K562 (cell line): ENCODE data around the gene MAST1. TPM values are rescaled to one million over a fixed set of nuclear protein-coding genes. Genes with fewer than 3 reads are reported as not detected.

Experiments used
- ATAC-seq: fragments of 200-7000 bp; cut with Tn5 transposase; 3 replicates; pipeline ENCODE4 v1.9.1; 2020; ENCODE audit warnings: moderate library complexity
- BruUV-seq: library from RNA; stranded (reverse); fragments of 400-500 nt; replicated peaks from 2 replicates; lab custom pipeline; 2021; lab: Mats Ljungman, UMichigan
- CTCF ChIA-PET: fragments of 300-600 bp; formaldehyde crosslinking; extraction: SDS; loops from one replicate; lab custom pipeline; 2021; ENCODE audit warnings: low intra/inter-chr PET ratio; lab: Yijun Ruan, JAX
- POLR2A ChIA-PET: fragments of 300-600, 350-650 bp; sonication (Branson Sonifier 250); formaldehyde crosslinking; extraction: SDS; loops from one replicate; lab custom pipeline; 2021; ENCODE audit warnings: antibody characterized with exemption, inconsistent platforms; lab: Yijun Ruan, JAX
- DNase-seq, 4 experiments: peaks; one replicate each; pipeline versions ENCODE4 v3.0.0 to v3.0.0-alpha.2; 2011 to 2018; ENCODE audit warnings: low spot score in 3 of 4, mixed read lengths in 3 of 4; ENCODE audit errors: extremely low read depth in 1 of 4
- FAIRE-seq: peaks from 2 replicates; lab custom pipeline; 2011; peaks lifted over from hg19 to GRCh38; lab: Jason Lieb, UNC
- H2AFZ ChIP-seq: 2 replicates; pipeline ENCODE4 v1.6.0; 2011; ENCODE audit warnings: low read depth, low read length, control low read depth, inconsistent platforms
- H3K27ac ChIP-seq: fragments of 200-600 bp; 3 replicates; pipeline ENCODE4 v1.8.0; 2011; ENCODE audit warnings: low read depth, mild to moderate bottlenecking, control low read depth, inconsistent platforms, low read length, moderate library complexity, mixed read lengths; ENCODE audit errors: extremely low read depth
- H3K27me3 ChIP-seq, 2 experiments: fragments of 300-600 bp in 1 of 2; 2 replicates in 1 of 2; 3 replicates in 1 of 2; pipeline versions ENCODE4 v1.6.0 to v1.8.0; 2011; ENCODE audit warnings: inconsistent platforms in 2 of 2, low read length in 2 of 2, mild to moderate bottlenecking in 1 of 2, mixed read lengths in 1 of 2, moderate library complexity in 1 of 2; ENCODE audit not compliant: control insufficient read depth in 2 of 2, insufficient read depth in 2 of 2
- H3K36me3 ChIP-seq: fragments of 300-600 bp; 3 replicates; pipeline ENCODE4 v1.8.0; 2011; ENCODE audit warnings: mild to moderate bottlenecking, low read length, inconsistent platforms; ENCODE audit not compliant: control insufficient read depth, insufficient read depth
- H3K4me1 ChIP-seq, 2 experiments: fragments of 200-600 bp in 1 of 2; replicated peaks in 1 of 2; 2 replicates in 1 of 2; 3 replicates in 1 of 2; pipeline versions ENCODE4 v1.5.1 to v1.8.0; 2011; ENCODE audit warnings: inconsistent platforms in 2 of 2, low read length in 2 of 2, mild to moderate bottlenecking in 1 of 2, mixed read lengths in 1 of 2, moderate library complexity in 1 of 2; ENCODE audit not compliant: control insufficient read depth in 2 of 2, insufficient read depth in 2 of 2
- H3K4me2 ChIP-seq: 2 replicates; pipeline ENCODE4 v1.6.1; 2011; ENCODE audit warnings: low read length, control low read depth, inconsistent platforms, mixed read lengths; ENCODE audit not compliant: insufficient read depth
- H3K4me3 ChIP-seq: fragments of 200-600 bp; sonication (generic), shearing (Covaris generic); 2 replicates; pipeline ENCODE4 v1.5.1; 2016; ENCODE audit warnings: control low read depth, inconsistent platforms
- H3K79me2 ChIP-seq: fragments of 200-600 bp; 3 replicates; pipeline ENCODE4 v1.8.0; 2011; ENCODE audit warnings: low read length, inconsistent platforms; ENCODE audit not compliant: control insufficient read depth, insufficient read depth
- H3K9ac ChIP-seq, 2 experiments: 2 replicates each; pipeline versions ENCODE4 v1.6.0 to v1.6.1; 2011; ENCODE audit warnings: low read depth in 2 of 2, low read length in 2 of 2, control low read depth in 1 of 2, inconsistent platforms in 1 of 2, mild to moderate bottlenecking in 1 of 2, mixed read lengths in 1 of 2; ENCODE audit not compliant: insufficient read depth in 1 of 2
- H3K9me1 ChIP-seq: one replicate; pipeline ENCODE4 v1.6.0; 2011; ENCODE audit warnings: inconsistent platforms, mild to moderate bottlenecking, low read length, moderate library complexity; ENCODE audit not compliant: control insufficient read depth, insufficient read depth
- H3K9me3 ChIP-seq: replicated peaks from 2 replicates; pipeline ENCODE4 v1.5.1; 2011; ENCODE audit warnings: low read depth, low read length, inconsistent platforms; ENCODE audit not compliant: control insufficient read depth, insufficient read depth
- H4K20me1 ChIP-seq: replicated peaks from 2 replicates; pipeline ENCODE4 v1.6.1; 2011; ENCODE audit warnings: low read length, inconsistent platforms, mixed read lengths; ENCODE audit not compliant: control insufficient read depth, insufficient read depth
- ARID1B ChIP-seq: fragments of 450-650 bp; IDR thresholded peaks from 2 replicates; pipeline ENCODE4 v1.6.1; 2016; ENCODE audit warnings: antibody characterized with exemption, mild to moderate bottlenecking, inconsistent platforms
- NKRF ChIP-seq: fragments of 450-650 bp; IDR thresholded peaks from 2 replicates; pipeline ENCODE4 v1.6.1; 2016; ENCODE audit warnings: borderline replicate concordance
- SP1 ChIP-seq: sonication (generic); formaldehyde crosslinking; IDR thresholded peaks from 2 replicates; pipeline ENCODE4 v1.8.1; 2022; ENCODE audit warnings: mild to moderate bottlenecking, missing genetic modification reagents
- SUPT5H ChIP-seq: fragments of 450-650 bp; IDR thresholded peaks from 2 replicates; pipeline ENCODE4 v1.6.1; 2016
- WGBS: fragments of 100-300 bp; shearing (Covaris generic); methylation state at CpG from one replicate; pipeline ENCODE4 v1.1.6; 2016; ENCODE audit warnings: low coverage, mixed read lengths; ENCODE audit not compliant: insufficient coverage; ENCODE audit errors: missing lambda C conversion rate; 5-methylcytosine and 5-hydroxymethylcytosine counted together
- in situ Hi-C: fragments of 300-500 bp; cut with MboI; formaldehyde crosslinking; loops from 4 replicates; pipeline ENCODE4 v1.15.0; 2018; ENCODE audit warnings: inconsistent platforms, mixed read lengths
- intact Hi-C: fragments of 100-400 bp; cut with micrococcal nuclease; formaldehyde crosslinking; loops from 2 replicates; pipeline ENCODE4 v1.14.2; 2022
- polyA plus RNA-seq, 8 experiments: library from polyadenylated mRNA; depleted of rRNA in 4 of 8; stranded (reverse) in 5 of 8; unstranded in 3 of 8; fragments of >200 nt; fragmentation: Nextera tagmentation in 2 of 8; fragmentation: Illumina TruSeq in 1 of 8; extraction: Ambion mirVana in 2 of 8; extraction: Trizol in 1 of 8; gene quantifications; 2 replicates each; pipeline versions ENCODE4 v1.2.1 to v1.2.3, GENCODE V29; 2011 to 2014; ENCODE audit warnings: inconsistent platforms in 1 of 8, missing spikeins in 1 of 8
- total RNA-seq, 7 experiments: library from RNA; depleted of rRNA in 6 of 7; stranded (reverse); fragments of >200 nt in 6 of 7; fragmentation: Illumina TruSeq in 2 of 7; extraction: Trizol in 2 of 7; gene quantifications; 2 replicates each; pipeline versions ENCODE4 v1.2.1 to v1.2.3, GENCODE V29; 2011 to 2021; ENCODE audit warnings: low replicate concordance in 1 of 7
- TF ChIP-seq, protein P1 (sequence below), 2 experiments: fragments of 450-650 bp; formaldehyde crosslinking in 1 of 2; IDR thresholded peaks; 2 replicates each; pipeline versions ENCODE4 v1.4.0 to v1.6.1; 2014 to 2020; ENCODE audit warnings: mild to moderate bottlenecking in 2 of 2, borderline replicate concordance in 1 of 2, low read depth in 1 of 2

The MAST1 gene
- total and polyA plus RNA-seq, 9 of the 15 experiments (the other 6 are each of a cell fraction or from before 2014, with no cell fraction given): 0.48 to 10.3 (median 3.9) TPM

- Histone ChIP-seq H3K9ac (peak overlapping the region; percentile 32 to 88), H2AFZ (peak overlapping the region; percentile 98), H3K4me3 (peak overlapping the region; percentile 54), H3K4me2 (peak overlapping the region; percentile 95), H3K4me1 (peaks cover 8 to 42% of the 10 kb centered on the region in 2 experiments; a peak in 4 of 5 replicates), H3K79me2 (no peaks in the 10 kb centered on the region), H3K27me3 (no peaks in the 10 kb centered on the region), H4K20me1 (no peaks in the 10 kb centered on the region; the same call in 1 of the 2 replicates), H3K36me3 (no peaks in the 10 kb centered on the region), H3K9me3 (no peaks in the 10 kb centered on the region), H3K27ac (peak overlapping the region; percentile 51), H3K9me1 (no peaks in the 10 kb centered on the region)
- BruUV-seq: no TSS peak
- peak; percentile 90 for ATAC-seq
- peak; percentile 59 for FAIRE-seq
- CTCF ChIA-PET: interaction anchor here (0.6 kb wide), 1 partner anchor 83 kb away, joined by 6 read pairs; no protein-coding TSS in a partner anchor
- peak; percentile 92 to 95 (median 92) for DNase-seq
- POLR2A ChIA-PET: interaction anchor here (0.6 kb wide), 1 partner anchor 507 kb away, joined by 4 read pairs; no protein-coding TSS in a partner anchor
- WGBS: 1% methylated on average over 39 of the region's 51 CpGs
- in situ Hi-C loops: no loop called here
- intact Hi-C loops: no loop called here
- TF ChIP-seq SP1 (CRISPR knock-in tag) (peak; percentile 90), SUPT5H (no peak), NKRF (no peak), ARID1B (peak; percentile 16; the same call in 1 of the 2 replicates)
- TF ChIP-seq, protein P1, sequence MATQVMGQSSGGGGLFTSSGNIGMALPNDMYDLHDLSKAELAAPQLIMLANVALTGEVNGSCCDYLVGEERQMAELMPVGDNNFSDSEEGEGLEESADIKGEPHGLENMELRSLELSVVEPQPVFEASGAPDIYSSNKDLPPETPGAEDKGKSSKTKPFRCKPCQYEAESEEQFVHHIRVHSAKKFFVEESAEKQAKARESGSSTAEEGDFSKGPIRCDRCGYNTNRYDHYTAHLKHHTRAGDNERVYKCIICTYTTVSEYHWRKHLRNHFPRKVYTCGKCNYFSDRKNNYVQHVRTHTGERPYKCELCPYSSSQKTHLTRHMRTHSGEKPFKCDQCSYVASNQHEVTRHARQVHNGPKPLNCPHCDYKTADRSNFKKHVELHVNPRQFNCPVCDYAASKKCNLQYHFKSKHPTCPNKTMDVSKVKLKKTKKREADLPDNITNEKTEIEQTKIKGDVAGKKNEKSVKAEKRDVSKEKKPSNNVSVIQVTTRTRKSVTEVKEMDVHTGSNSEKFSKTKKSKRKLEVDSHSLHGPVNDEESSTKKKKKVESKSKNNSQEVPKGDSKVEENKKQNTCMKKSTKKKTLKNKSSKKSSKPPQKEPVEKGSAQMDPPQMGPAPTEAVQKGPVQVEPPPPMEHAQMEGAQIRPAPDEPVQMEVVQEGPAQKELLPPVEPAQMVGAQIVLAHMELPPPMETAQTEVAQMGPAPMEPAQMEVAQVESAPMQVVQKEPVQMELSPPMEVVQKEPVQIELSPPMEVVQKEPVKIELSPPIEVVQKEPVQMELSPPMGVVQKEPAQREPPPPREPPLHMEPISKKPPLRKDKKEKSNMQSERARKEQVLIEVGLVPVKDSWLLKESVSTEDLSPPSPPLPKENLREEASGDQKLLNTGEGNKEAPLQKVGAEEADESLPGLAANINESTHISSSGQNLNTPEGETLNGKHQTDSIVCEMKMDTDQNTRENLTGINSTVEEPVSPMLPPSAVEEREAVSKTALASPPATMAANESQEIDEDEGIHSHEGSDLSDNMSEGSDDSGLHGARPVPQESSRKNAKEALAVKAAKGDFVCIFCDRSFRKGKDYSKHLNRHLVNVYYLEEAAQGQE (IDR thresholded peaks at IDR 0.05; ENCODE audit: borderline replicate concordance): no peak
- TF ChIP-seq, protein P1 (CRISPR knock-in tag; IDR thresholded peaks at IDR 0.05; ENCODE audit: low read depth): 0 out of 2 replicates have a peak, but pooled peaks have one; percentile 65
These were observed 29.1 kb downstream of the MAST1 start for GRCh38 chr19:12867120-12868099.
